Lung microvascular endothelial cell (primary cell): ENCODE data around the gene NFIA. TPM values are rescaled to one million over a fixed set of nuclear protein-coding genes. Genes with fewer than 3 reads are reported as not detected.
A peak's percentile ranks its signal among the peaks of the same experiment; 100 is the strongest.

Experiments
- DNase-seq, 2 donors: peaks; one replicate each; pipeline versions ENCODE4 v3.0.0 to v3.0.0-alpha.2; 2010; ENCODE audit warnings: low read depth in 2 of 2
- total RNA-seq: library from RNA; depleted of rRNA; stranded (reverse); fragments of >200 nt; gene quantifications from 2 replicates; pipeline ENCODE4 v1.2.1, GENCODE V29; 2014

The NFIA gene
- total RNA-seq, 1 donor from 2014 or later = 14.3 TPM

DNA sequence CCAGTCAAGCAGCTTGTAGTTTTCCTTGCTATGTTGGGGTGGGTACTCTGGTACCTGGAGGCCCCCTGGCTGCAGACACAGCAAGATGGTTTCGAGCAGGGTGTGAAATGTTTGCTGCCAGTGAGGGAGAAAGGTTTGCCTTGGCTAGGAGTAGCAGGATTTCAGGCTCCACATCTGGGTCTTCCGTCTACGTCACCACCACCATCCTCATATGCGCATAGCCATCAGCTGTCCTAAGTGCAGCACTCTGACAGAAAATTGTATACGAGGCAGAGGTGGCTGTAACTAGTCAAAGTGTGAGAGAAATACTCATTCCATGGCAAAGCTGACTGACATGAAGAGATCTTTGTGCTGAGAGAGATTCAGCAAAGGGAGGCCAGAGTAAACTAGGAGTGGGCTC is 212.6 kb downstream of the NFIA start:
- no peak for DNase-seq

DNA sequence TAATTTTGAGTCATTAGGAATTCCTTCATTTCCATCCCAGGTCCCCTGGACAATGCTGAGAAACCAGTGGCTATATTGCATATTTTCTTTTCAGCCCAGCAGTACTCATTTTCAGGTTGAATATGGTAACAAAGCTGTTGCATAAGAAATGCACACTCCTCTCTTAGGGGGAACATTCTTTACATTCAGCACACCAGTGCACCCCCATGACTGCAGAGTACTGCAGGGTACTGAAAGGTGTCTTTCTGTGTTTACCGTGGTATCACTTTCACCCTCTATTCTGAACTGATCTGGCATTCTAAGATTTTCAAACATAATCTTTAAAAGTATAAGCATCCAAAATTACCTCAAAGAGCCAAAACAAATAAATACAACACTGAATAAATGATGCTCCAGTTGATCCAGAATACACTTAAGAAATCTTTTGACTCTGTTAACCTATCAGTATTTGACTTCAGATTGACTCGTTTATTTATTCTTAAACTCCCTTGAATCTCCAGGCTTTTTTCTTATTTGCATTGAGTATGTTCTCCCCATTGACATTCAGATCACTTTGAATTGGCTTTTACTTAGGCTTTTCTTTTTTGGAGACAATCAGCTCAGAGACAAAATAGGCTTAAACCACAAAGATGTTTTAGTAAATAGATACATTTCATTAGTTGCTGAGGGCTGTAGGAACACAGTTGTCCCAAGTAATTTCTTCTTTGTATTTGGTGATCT is 213.6 kb downstream of the NFIA start:
- no peak for DNase-seq

GRCh38 chr1:61297887-61298286 is 215.5 kb downstream of the NFIA start:
- no peak for DNase-seq

DNA sequence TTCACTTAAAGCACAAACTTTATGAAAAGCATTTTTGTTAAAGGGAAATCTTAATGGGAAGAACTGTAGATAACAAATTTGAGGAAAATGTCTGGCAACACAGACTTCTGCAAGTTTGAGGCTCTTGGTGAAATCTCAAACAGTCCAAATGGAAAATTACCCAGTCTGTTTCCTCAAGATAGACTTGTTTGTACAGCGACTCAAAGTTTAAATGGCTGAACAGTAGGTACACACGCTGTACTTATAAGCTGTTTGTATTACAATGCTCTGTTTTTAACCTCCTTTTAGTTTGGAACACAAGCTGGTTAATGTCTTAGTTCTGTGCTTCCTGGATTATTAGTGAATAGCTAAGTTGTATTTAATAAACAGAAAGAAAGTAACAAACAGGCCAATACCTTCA is 217.1 kb downstream of the NFIA start:
- peak in 1 of 2 donors; percentile 36 for DNase-seq

DNA sequence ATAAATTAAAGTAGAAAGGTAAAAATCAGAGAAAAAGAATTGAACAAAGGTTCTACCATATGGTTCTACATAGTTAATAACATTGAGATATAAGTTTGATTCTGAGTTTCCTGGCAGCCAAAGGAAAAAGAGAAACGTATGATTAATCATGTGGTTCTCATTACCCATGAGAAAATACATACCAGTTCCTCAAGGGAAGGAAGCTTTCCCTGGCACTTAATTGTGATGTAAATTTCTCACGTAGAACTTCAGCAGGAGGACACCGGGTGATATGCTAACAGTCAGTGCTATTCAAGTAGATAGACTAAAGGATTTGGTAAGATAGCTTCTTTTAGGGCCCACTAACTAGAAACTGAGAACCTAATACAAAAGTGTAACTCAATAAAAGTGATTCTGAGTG is 218.5 kb downstream of the NFIA start:
- peak in 1 of 2 donors; percentile 33 for DNase-seq

DNA sequence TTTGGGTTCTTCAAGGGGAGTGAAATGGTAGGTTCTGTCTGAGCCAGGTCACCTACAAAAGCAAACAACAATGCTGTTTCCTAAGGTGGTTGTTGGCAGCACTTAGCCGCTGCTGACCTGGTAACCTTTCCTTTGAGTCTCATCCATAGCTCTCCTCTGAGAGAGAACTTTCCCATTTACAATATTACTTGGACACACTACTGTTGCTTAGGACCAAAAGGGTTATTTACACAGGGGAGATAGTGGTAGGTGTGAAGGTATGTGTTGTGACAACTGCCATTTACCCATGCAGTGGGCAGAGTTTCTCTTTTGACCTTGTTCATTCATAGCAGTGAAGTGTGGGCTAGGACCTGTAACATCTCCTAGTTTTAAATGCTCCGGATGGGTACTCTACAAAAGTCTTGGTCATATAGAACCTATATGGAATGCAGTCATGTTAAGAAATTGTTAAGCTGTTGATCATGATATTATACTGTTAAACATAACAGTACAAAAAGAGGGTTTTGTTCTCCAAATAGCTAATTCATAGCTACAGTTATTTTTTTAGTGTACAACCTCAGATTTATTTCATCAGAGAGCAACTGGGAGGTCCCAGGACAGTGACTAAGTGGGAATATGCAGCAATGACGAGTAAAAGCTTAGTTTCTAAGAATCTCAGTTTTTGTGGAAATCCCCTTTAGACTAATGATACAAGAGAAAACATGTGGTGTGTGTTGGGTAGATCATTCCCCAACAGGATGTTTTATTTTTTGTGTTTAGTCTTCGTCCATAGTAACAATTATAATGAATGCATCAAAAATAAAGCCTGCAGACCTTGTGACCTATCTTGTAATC is 219.7 kb downstream of the NFIA start:
- DNase-seq = peak; percentile 56 to 92

- DNase-seq = no peak
These were observed 225.2 kb downstream of the NFIA start for GRCh38 chr1:61307422-61308142.

DNA sequence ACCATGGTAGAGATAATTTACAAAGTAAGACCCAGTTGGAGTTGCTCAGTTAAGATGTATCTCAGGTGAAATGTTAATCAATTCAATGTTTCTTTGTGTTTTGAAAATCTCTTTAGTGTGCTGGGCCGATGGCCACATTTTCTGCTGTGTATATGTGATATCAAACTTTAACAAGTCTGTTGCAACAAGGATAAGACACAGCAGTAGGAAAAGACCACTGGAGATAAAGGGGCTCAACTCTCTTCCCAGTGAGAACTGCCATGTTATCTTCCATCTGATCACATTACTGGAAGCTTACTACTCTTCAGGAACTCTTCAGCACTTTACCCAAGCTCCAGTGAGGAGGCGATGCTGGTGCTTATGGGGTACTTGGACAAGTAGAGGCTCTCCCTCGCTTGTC is 227.7 kb downstream of the NFIA start:
- no peak for DNase-seq

DNA sequence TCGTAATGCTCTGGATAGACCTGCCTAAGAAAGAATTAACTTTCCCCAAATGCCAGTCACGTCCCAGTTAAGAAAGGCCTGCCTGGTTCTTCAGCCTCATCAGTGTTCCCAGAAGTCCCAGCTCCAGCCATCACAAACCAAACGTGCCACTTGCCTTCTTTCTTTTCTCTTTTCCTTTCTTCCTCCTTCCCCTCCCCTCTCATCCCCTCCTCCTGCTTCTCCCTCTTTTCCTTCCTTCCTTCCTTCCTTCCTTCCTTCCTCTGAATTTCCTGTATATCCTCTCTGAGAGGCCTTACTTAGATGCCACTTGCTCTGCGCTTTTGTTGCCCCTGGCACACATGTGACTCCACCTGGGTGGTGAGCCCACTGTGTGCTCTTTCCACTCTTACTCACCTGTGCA is 228.2 kb downstream of the NFIA start:
- no peak for DNase-seq

- peak; percentile 33 to 63 for DNase-seq
These were observed 231.6 kb downstream of the NFIA start for GRCh38 chr1:61313906-61314422.

GRCh38 chr1:61315011-61315410 is 232.7 kb downstream of the NFIA start:
- DNase-seq = no peak

DNA sequence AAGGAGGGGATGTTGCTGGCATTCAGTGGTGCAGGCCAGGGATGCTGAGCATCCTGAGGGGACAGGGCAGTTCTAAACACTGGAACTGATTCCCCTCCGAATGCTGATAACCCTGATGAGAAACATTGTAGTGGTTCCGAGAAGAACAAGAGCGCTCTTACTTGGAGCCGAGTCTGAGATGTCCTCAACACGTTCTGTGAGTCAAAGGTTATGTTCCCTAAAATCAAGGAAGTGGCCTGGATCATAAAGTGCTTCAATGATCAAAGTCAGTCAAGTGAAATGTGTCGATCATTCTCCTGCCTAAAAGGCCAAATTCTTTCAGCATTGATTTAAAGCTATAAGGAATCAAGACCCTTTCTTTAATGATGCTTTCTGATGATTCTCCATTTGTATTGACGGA is 234.1 kb downstream of the NFIA start:
- DNase-seq = no peak

DNA sequence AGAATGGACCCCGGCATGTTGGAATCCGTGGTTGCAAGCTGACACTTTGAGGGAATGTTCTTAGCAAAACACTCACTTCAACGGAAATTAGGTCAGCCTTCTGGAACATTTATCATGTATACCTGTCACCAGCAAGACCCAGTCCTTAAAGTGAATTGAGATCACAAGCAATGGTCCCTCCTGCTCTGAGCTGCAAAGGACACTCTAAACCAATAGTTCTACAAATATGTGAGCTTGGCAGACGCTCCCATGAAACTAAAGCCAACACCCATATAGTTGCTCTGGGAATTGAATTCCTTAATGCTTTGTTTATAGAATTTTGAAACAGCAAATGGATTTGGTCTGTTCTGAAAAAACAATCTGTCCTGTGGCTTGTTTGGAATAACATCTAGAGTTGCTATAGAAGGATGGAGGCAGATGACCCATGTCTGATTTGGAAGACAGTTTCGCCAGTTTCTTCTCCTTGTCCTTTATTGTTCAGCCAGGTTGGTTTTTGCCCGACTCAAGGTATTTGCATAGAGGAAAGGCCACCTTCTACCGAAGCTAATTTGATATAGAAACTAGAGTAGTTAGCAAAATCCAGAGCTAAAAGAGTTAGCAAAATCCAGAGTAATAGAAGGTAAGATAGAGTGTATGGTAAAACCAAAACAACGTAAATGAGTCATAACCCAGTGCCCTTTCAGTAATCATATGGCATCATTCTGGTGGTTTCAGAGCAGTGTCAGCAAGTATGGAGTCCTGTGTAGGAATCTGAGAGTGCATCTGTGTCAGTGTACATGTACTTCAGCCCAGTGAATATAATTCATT is 236.2 kb downstream of the NFIA start:
- peak; percentile 23 to 96 for DNase-seq

DNA sequence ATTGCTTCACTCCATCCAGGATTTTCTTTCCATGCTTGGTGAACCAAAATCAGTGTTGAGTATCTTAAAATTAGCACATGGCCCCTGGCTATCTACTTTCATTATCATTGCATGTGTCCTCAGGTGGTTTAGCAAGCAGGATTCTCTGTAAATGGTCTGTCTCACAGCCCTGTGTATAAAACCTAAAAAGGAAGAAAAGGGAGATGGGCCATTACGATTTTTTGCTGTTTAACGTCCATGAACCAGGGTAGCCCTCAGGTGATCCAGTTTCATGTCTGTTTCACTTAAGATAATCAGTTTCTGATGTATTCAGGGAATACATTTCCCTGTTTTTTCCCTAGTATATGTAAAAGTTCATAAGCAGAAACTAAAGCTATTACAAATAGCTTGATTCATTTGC is 238.2 kb downstream of the NFIA start:
- no peak for DNase-seq

- no peak for DNase-seq
These were observed 239.8 kb downstream of the NFIA start for GRCh38 chr1:61322008-61322744.

GRCh38 chr1:61322769-61323168 is 240.4 kb downstream of the NFIA start:
- DNase-seq = no peak

DNA sequence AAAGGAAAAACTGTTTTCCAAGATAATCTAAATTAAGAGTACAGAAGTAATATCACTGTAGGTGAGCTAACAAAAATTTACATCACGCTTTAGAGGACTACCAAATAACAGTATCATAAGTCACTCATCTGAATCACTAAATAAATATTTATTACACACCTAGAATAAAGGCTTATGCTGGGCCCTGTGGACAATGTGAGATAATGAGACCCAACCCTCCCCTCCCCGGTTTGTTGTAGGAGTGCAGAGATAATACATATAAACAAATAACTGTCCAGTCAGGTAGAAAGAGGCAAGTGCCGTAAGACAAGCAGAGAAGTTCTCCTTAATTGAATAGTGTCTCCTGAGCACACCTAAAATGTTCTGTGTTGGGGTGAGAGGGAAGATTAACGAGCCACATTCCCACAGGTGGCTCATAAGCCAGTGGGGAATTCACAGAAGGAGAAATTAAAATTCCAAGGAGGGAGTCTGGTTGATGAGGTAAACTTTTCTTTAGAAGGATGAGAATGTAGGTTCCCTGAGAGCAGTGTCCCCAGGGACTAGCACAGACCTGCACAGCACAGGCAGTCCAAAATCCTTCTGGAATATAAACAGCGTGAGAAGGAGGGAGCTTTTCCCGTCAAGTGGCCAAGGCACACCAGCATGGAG is 241.4 kb downstream of the NFIA start:
- DNase-seq = no peak

- no peak for DNase-seq
These were observed 244.4 kb downstream of the NFIA start for GRCh38 chr1:61326713-61327112.

DNA sequence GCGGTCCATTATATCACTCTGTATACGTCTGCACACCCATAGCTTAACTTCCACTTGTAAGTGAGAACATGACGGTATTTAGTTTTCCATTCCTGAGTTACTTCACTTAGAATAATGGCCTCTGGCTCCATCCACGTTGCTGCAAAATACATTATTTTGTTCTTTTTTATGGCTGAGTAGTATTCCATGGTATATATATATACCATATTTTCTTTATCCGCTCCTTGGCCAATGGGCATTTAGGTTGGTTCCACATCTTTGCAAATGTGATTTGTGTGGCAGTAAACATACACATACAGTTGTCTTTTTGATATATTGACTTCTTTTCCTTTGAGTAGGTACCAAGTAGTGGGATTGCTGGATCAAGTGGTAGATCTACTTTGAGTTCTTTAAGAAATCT is 245.1 kb downstream of the NFIA start:
- DNase-seq = no peak

- no peak for DNase-seq
These were observed 247.2 kb downstream of the NFIA start for GRCh38 chr1:61329556-61329955.
